Gastroesophageal sphincter (tissue), 3 donors: ENCODE data around the gene ANKRD17.
"Not testable (repeated sequence)": the region's sequence is repeated elsewhere in the genome, so short reads cannot be mapped to it uniquely, and the experiment has no call there.

Experiments
- CTCF ChIP-seq, 4 experiments: fragments of 200-600 bp in 2 of 4; fragments of 450-650 bp in 2 of 4; sonication (generic) in 1 of 4; IDR thresholded peaks; one replicate each; pipeline ENCODE4 v1.5.1; 2017 to 2019; ENCODE audit warnings: antibody characterized with exemption in 4 of 4, mild to moderate bottlenecking in 2 of 4, moderate library complexity in 2 of 4
- POLR2A ChIP-seq, 2 donors: fragments of 450-650 bp; IDR thresholded peaks; one replicate each; pipeline ENCODE4 v1.6.1; 2017; ENCODE audit warnings: antibody characterized with exemption in 2 of 2, mild to moderate bottlenecking in 2 of 2, moderate library complexity in 1 of 2
- POLR2AphosphoS5 ChIP-seq: sonication (generic); formaldehyde crosslinking; IDR thresholded peaks from one replicate; pipeline ENCODE4 v1.6.1; 2017; ENCODE audit warnings: antibody characterized with exemption

- not testable (repeated sequence) for TF ChIP-seq POLR2AphosphoS5; POLR2A (IDR thresholded peaks at IDR 0.05); CTCF (IDR thresholded peaks at IDR 0.05)
Observed at GRCh38 chr4:73255847-73256246, 2.8 kb downstream of the ANKRD17 start.
